Left lung (tissue), 10 donors: ENCODE measurements around the gene PDE4B. TPM values are rescaled to one million over a fixed set of nuclear protein-coding genes. Genes with fewer than 3 reads are reported as not detected.
A peak's percentile ranks its signal among the peaks of the same experiment; 100 is the strongest.

Source experiments
- ATAC-seq: fragments of 200-7000 bp; cut with Tn5 transposase; one replicate; pipeline ENCODE4 v1.9.1; 2020; ENCODE audit warnings: moderate library complexity
- DNase-seq, 4 donors: peaks; one replicate each; pipeline ENCODE4 v3.0.0-alpha.2; 2013 to 2020
- H3K27ac ChIP-seq, 2 donors: fragments of 200-600 bp; sonication (generic) in 1 of 2; one replicate each; pipeline versions ENCODE4 v1.5.0 to v1.8.0; 2020 to 2021
- H3K27me3 ChIP-seq, 2 donors: fragments of 200-600 bp; sonication (generic) in 1 of 2; one replicate each; pipeline versions ENCODE4 v1.5.0 to v1.8.0; 2020 to 2021
- H3K36me3 ChIP-seq, 2 donors: fragments of 200-600 bp; sonication (generic) in 1 of 2; one replicate each; pipeline versions ENCODE4 v1.5.0 to v1.8.0; 2020 to 2021
- H3K4me1 ChIP-seq, 2 donors: fragments of 200-600 bp; one replicate each; pipeline ENCODE4 v1.8.0; 2021
- H3K4me3 ChIP-seq, 2 donors: fragments of 200-600 bp; sonication (generic) in 1 of 2; one replicate each; pipeline versions ENCODE4 v1.5.0 to v1.8.0; 2020 to 2021; ENCODE audit warnings: mild to moderate bottlenecking in 1 of 2
- H3K9me3 ChIP-seq, 2 donors: fragments of 200-600 bp; sonication (generic) in 1 of 2; one replicate each; pipeline versions ENCODE4 v1.5.0 to v1.8.0; 2020 to 2021
- CTCF ChIP-seq, 2 donors: fragments of 200-600 bp; sonication (generic) in 1 of 2; IDR thresholded peaks; one replicate each; pipeline versions ENCODE4 v1.5.0 to v1.8.0; 2021; ENCODE audit warnings: antibody characterized with exemption in 2 of 2
- intact Hi-C, 2 donors: fragments of 100-400 bp; cut with DNase I; formaldehyde crosslinking; loops; one replicate each; pipeline versions ENCODE4 v1.11.2 to v1.14.2; 2022
- polyA plus RNA-seq, 6 donors: library from polyadenylated mRNA; unstranded; fragments of 120-200 nt; gene quantifications; one replicate each; pipeline ENCODE4 v1.2.1, GENCODE V29; 2013; ENCODE audit not compliant: insufficient read length in 6 of 6
- total RNA-seq, 2 donors: library from RNA; stranded (reverse); fragmentation: NEBNext Ultra II Directional; extraction: Animal tissue kit (Norgen Biotek cat#: 25700); gene quantifications; one replicate each; pipeline ENCODE4 v1.2.1, GENCODE V29; 2021
- donor health status: DM: no; HTN: yes; CAD: no.
- donor health status: DM: no; HTN: no; CAD: no.

The PDE4B gene
- total and polyA plus RNA-seq, 8 donors, result 8.6 to 50.7 (median 19.2) TPM

- DNase-seq, result no peak
- Histone ChIP-seq H3K27ac (peak overlapping the region; percentile 50 to 57), H3K27me3 (no peaks in the 10 kb centered on the region), H3K4me1 (peaks cover 6 to 74% of the 10 kb centered on the region in 2 donors), H3K36me3 (peaks cover 0 to 16% of the 10 kb centered on the region in 2 donors), H3K4me3 (no peak overlapping the region), H3K9me3 (no peaks in the 10 kb centered on the region)
- ATAC-seq, result peak; percentile 42
- no peak for TF ChIP-seq CTCF (IDR thresholded peaks at IDR 0.05)
- intact Hi-C loops, result no loop called here
Measured at GRCh38 chr1:66351913-66352312, 559.2 kb downstream of the PDE4B start.

GRCh38 chr1:66352792-66353191 lies 560.1 kb downstream of the PDE4B start:
- Histone ChIP-seq H3K4me1 (peaks cover 6 to 74% of the 10 kb centered on the region in 2 donors), H3K27ac (peak overlapping the region in 1 of 2 donors; percentile 57)
- intact Hi-C loops, result no loop called here

GRCh38 chr1:66353257-66353656 lies 560.6 kb downstream of the PDE4B start:
- DNase-seq (no peak), ATAC-seq (no peak)
- H3K4me3 ChIP-seq, result no peak overlapping the region
- peak overlapping the region in 1 of 2 donors; percentile 57 for H3K27ac ChIP-seq
- H3K36me3 ChIP-seq, result peaks cover 0 to 30% of the 10 kb centered on the region in 2 donors
- no peaks in the 10 kb centered on the region for H3K27me3 ChIP-seq
- intact Hi-C loops, result no loop called here
- H3K4me1 ChIP-seq, result peaks cover 6 to 78% of the 10 kb centered on the region in 2 donors
- TF ChIP-seq CTCF (IDR thresholded peaks at IDR 0.05), result no peak
- no peaks in the 10 kb centered on the region for H3K9me3 ChIP-seq

More at GRCh38 chr1:66352792-66353191, 560.1 kb downstream of the PDE4B start:
- H3K27me3 ChIP-seq, result no peaks in the 10 kb centered on the region
- no peaks in the 10 kb centered on the region for H3K9me3 ChIP-seq
- DNase-seq (no peak), ATAC-seq (no peak)
- H3K36me3 ChIP-seq, result peaks cover 0 to 25% of the 10 kb centered on the region in 2 donors
- no peak overlapping the region for H3K4me3 ChIP-seq
- no peak for TF ChIP-seq CTCF (IDR thresholded peaks at IDR 0.05)

- Histone ChIP-seq H3K27me3 (no peaks in the 10 kb centered on the region), H3K4me3 (no peak overlapping the region), H3K4me1 (peaks cover 2 to 74% of the 10 kb centered on the region in 2 donors), H3K27ac (peak overlapping the region in 1 of 2 donors; percentile 38), H3K36me3 (peaks cover 0 to 30% of the 10 kb centered on the region in 2 donors), H3K9me3 (no peaks in the 10 kb centered on the region)
- peak in 1 of 4 donors; percentile 46 for DNase-seq
- ATAC-seq, result peak; percentile 25
- TF ChIP-seq CTCF (IDR thresholded peaks at IDR 0.05), result no peak
- intact Hi-C loops, result no loop called here
Measured at GRCh38 chr1:66354311-66355201, 561.9 kb downstream of the PDE4B start.

- DNase-seq, result no peak
- Histone ChIP-seq H3K36me3 (peaks cover 0 to 30% of the 10 kb centered on the region in 2 donors), H3K4me3 (no peak overlapping the region), H3K27me3 (no peaks in the 10 kb centered on the region), H3K9me3 (no peaks in the 10 kb centered on the region), H3K4me1 (peaks cover 7 to 74% of the 10 kb centered on the region in 2 donors), H3K27ac (no peak overlapping the region)
- ATAC-seq, result no peak
- TF ChIP-seq CTCF (IDR thresholded peaks at IDR 0.05), result no peak
- intact Hi-C loops, result no loop called here
Measured at GRCh38 chr1:66355756-66356155, 563.1 kb downstream of the PDE4B start.
